IMR-90 (cell line): ENCODE measurements around the gene BCAS3. TPM values are rescaled to one million over a fixed set of nuclear protein-coding genes. Genes with fewer than 3 reads are reported as not detected.
A peak's percentile ranks its signal among the peaks of the same experiment; 100 is the strongest.

ENCODE experiments used
- ATAC-seq: fragments of 200-7000 bp; cut with Tn5 transposase; 2 replicates; pipeline ENCODE4 v1.9.1; 2020; ENCODE audit warnings: low read depth, mild to moderate bottlenecking, moderate library complexity
- BruUV-seq: library from RNA; stranded (reverse); fragments of 400-500 nt; replicated peaks from 2 replicates; lab custom pipeline; 2021; lab: Mats Ljungman, UMichigan
- CTCF ChIA-PET: fragments of 300-600 bp; formaldehyde crosslinking; extraction: SDS; loops from one replicate; lab custom pipeline; 2021; ENCODE audit warnings: antibody characterized with exemption; lab: Yijun Ruan, JAX
- POLR2A ChIA-PET: fragments of 300-600 bp; sonication (Branson Sonifier 250); formaldehyde crosslinking; loops from one replicate; lab custom pipeline; 2022; ENCODE audit warnings: antibody characterized with exemption; ENCODE audit not compliant: unreplicated experiment; lab: Charles Lee
- DNase-seq: peaks from one replicate; pipeline ENCODE4 v3.0.0; 2013
- H2AFZ ChIP-seq: replicated peaks from 2 replicates; pipeline ENCODE3; 2013; ENCODE audit warnings: low read length, mild to moderate bottlenecking; ENCODE audit not compliant: poor library complexity
- H2AK5ac ChIP-seq: 2 replicates; pipeline ENCODE4 v1.6.1; 2013; ENCODE audit warnings: low read depth, low read length, inconsistent platforms
- H2AK9ac ChIP-seq: replicated peaks from 2 replicates; pipeline ENCODE3; 2013; ENCODE audit warnings: mild to moderate bottlenecking, low read depth, low read length, moderate library complexity; ENCODE audit not compliant: poor library complexity
- H2BK120ac ChIP-seq: 2 replicates; pipeline ENCODE4 v1.6.1; 2013; ENCODE audit warnings: low read depth, low read length, inconsistent platforms
- H2BK15ac ChIP-seq: 3 replicates; pipeline ENCODE4 v1.6.1; 2013; ENCODE audit warnings: low read depth, low read length, inconsistent platforms
- H2BK20ac ChIP-seq: 2 replicates; pipeline ENCODE4 v1.6.1; 2013; ENCODE audit warnings: low read depth, mild to moderate bottlenecking, inconsistent platforms, low read length, moderate library complexity
- H2BK5ac ChIP-seq: 2 replicates; pipeline ENCODE4 v1.6.1; 2013; ENCODE audit warnings: mild to moderate bottlenecking, low read depth, low read length, inconsistent platforms; ENCODE audit not compliant: poor library complexity, severe bottlenecking
- H3K14ac ChIP-seq: replicated peaks from 2 replicates; pipeline ENCODE4 v1.6.1; 2013; ENCODE audit warnings: low read depth, low read length, inconsistent platforms
- H3K18ac ChIP-seq: 2 replicates; pipeline ENCODE4 v1.6.1; 2013; ENCODE audit warnings: low read depth, low read length, control low read depth
- H3K23ac ChIP-seq: 2 replicates; pipeline ENCODE4 v1.6.1; 2013; ENCODE audit warnings: low read depth, low read length, inconsistent platforms
- H3K27ac ChIP-seq: 2 replicates; pipeline ENCODE4 v1.5.1; 2013; ENCODE audit warnings: mild to moderate bottlenecking, control low read depth, low read length; ENCODE audit not compliant: insufficient read depth
- H3K27me3 ChIP-seq: 2 replicates; pipeline ENCODE4 v1.6.1; 2013; ENCODE audit warnings: low read length; ENCODE audit not compliant: control insufficient read depth, insufficient read depth
- H3K36me3 ChIP-seq: 2 replicates; pipeline ENCODE4 v1.6.1; 2013; ENCODE audit warnings: low read length, mixed read lengths; ENCODE audit not compliant: control insufficient read depth, insufficient read depth
- H3K4ac ChIP-seq: 2 replicates; pipeline ENCODE4 v1.6.1; 2013; ENCODE audit warnings: low read depth, low read length, inconsistent platforms
- H3K4me1 ChIP-seq: 2 replicates; pipeline ENCODE4 v1.6.1; 2013; ENCODE audit warnings: low read length, mixed read lengths; ENCODE audit not compliant: control insufficient read depth, insufficient read depth
- H3K4me2 ChIP-seq: 2 replicates; pipeline ENCODE4 v1.6.1; 2013; ENCODE audit warnings: low read depth, mild to moderate bottlenecking, control low read depth, low read length, moderate library complexity
- H3K4me3 ChIP-seq: 2 replicates; pipeline ENCODE4 v1.5.1; 2013; ENCODE audit warnings: low read depth, mild to moderate bottlenecking, control low read depth, low read length, moderate library complexity; ENCODE audit not compliant: insufficient read depth
- H3K56ac ChIP-seq: 2 replicates; pipeline ENCODE4 v1.6.1; 2013; ENCODE audit warnings: low read length, inconsistent platforms; ENCODE audit not compliant: insufficient read depth; ENCODE audit errors: extremely low read depth
- H3K79me1 ChIP-seq, 2 experiments: 2 replicates each; pipeline ENCODE4 v1.6.1; 2013; ENCODE audit warnings: low read length in 2 of 2, inconsistent platforms in 1 of 2, low read depth in 1 of 2
- H3K9ac ChIP-seq: 2 replicates; pipeline ENCODE4 v1.6.1; 2013; ENCODE audit warnings: low read depth, low read length, control low read depth
- H3K9me1 ChIP-seq: 2 replicates; pipeline ENCODE4 v1.6.1; 2013; ENCODE audit warnings: low read length, inconsistent platforms; ENCODE audit not compliant: insufficient read depth
- H3K9me3 ChIP-seq: 2 replicates; pipeline ENCODE4 v1.6.1; 2013; ENCODE audit warnings: low read length; ENCODE audit not compliant: control insufficient read depth, insufficient read depth
- H4K20me1 ChIP-seq: 2 replicates; pipeline ENCODE4 v1.6.1; 2013; ENCODE audit warnings: low read length, inconsistent platforms; ENCODE audit not compliant: insufficient read depth
- H4K5ac ChIP-seq: 2 replicates; pipeline ENCODE4 v1.6.1; 2013; ENCODE audit warnings: mild to moderate bottlenecking, low read depth, low read length, control low read depth
- H4K8ac ChIP-seq, 2 experiments: 2 replicates each; pipeline ENCODE4 v1.6.1; 2013; ENCODE audit warnings: low read depth in 2 of 2, low read length in 2 of 2, control low read depth in 1 of 2, inconsistent platforms in 1 of 2
- H4K91ac ChIP-seq: 2 replicates; pipeline ENCODE4 v1.6.1; 2013; ENCODE audit warnings: low read depth, low read length, inconsistent platforms; ENCODE audit not compliant: insufficient read depth
- BHLHE40 ChIP-seq: fragments of 150-350 bp; IDR thresholded peaks from 2 replicates; pipeline ENCODE4 v1.6.1; 2016; ENCODE audit warnings: mild to moderate bottlenecking, low read depth, low read length
- CEBPB ChIP-seq: IDR thresholded peaks from 2 replicates; pipeline ENCODE4 v1.6.1; 2012; ENCODE audit warnings: low read depth, low read length, improper control_type of control experiment
- ELK1 ChIP-seq: fragments of 150-350 bp; IDR thresholded peaks from 2 replicates; pipeline ENCODE4 v1.6.1; 2016; ENCODE audit warnings: low read depth, mild to moderate bottlenecking, low read length, moderate library complexity, borderline replicate concordance
- MAZ ChIP-seq: IDR thresholded peaks from 2 replicates; pipeline ENCODE4 v1.6.1; 2012; ENCODE audit warnings: low read depth, mild to moderate bottlenecking, low read length, improper control_type of control experiment, moderate library complexity, borderline replicate concordance
- POLR2A ChIP-seq: IDR thresholded peaks from 2 replicates; pipeline ENCODE4 v1.6.1; 2012; ENCODE audit warnings: mild to moderate bottlenecking, low read depth, low read length
- RAD21 ChIP-seq: IDR thresholded peaks from 2 replicates; pipeline ENCODE4 v1.6.1; 2012; ENCODE audit warnings: low read length, improper control_type of control experiment
- RCOR1 ChIP-seq: IDR thresholded peaks from 2 replicates; pipeline ENCODE4 v1.6.1; 2012; ENCODE audit warnings: mild to moderate bottlenecking, low read length, improper control_type of control experiment; ENCODE audit not compliant: insufficient replicate concordance
- RFX5 ChIP-seq: IDR thresholded peaks from 2 replicates; pipeline ENCODE4 v1.8.0; 2012; ENCODE audit warnings: low read depth, mild to moderate bottlenecking, low read length, moderate library complexity
- WGBS, 2 experiments: methylation state at CpG; one replicate each; pipeline versions ENCODE4 v1.1.5 to v1.1.7; 2013; ENCODE audit warnings: missing lambda C conversion rate in 2 of 2; ENCODE audit not compliant: insufficient read length in 1 of 2; ENCODE audit errors: extremely low coverage in 2 of 2; 5-methylcytosine and 5-hydroxymethylcytosine counted together
- dilution Hi-C: fragments of 300-500 bp; cut with HindIII; formaldehyde crosslinking; loops from one replicate; pipeline ENCODE4 v1.14.3; 2018; ENCODE audit warnings: low sequenced_read_pairs; ENCODE audit not compliant: unreplicated experiment
- in situ Hi-C: fragments of 300-500 bp; cut with MboI; formaldehyde crosslinking; loops from 3 replicates; pipeline ENCODE4 v1.14.3; 2019; ENCODE audit warnings: low sequenced_read_pairs, inconsistent platforms, mixed read lengths
- intact Hi-C: fragments of 100-400 bp; cut with micrococcal nuclease; formaldehyde crosslinking; loops from 2 replicates; pipeline ENCODE4 v1.10.0; 2022
- polyA plus RNA-seq, 3 experiments: library from polyadenylated mRNA; depleted of rRNA; stranded (reverse); fragments of >200 nt; gene quantifications; 2 replicates each; pipeline ENCODE4 v1.2.3, GENCODE V29; 2012; ENCODE audit warnings: low replicate concordance in 1 of 3
- total RNA-seq: library from RNA; depleted of rRNA; stranded (reverse); fragments of >200 nt; gene quantifications from 2 replicates; pipeline ENCODE4 v1.2.3, GENCODE V29; 2012

The BCAS3 gene
- total and polyA plus RNA-seq, 2 of the 4 experiments (the other 2 are of a cell fraction): 6.3 to 27.1 TPM

- Histone ChIP-seq H2AK9ac (no peak overlapping the region), H2AK5ac (peak overlapping the region; percentile 94), H2BK15ac (peak overlapping the region; percentile 92; the same call in 2 of the 3 replicates), H4K5ac (no peak overlapping the region), H4K91ac (peak overlapping the region; percentile 73), H4K8ac (peak overlapping the region in 1 of 2 experiments; percentile 73; a peak in 2 of 4 replicates), H2BK5ac (peak overlapping the region; percentile 11), H3K18ac (peak overlapping the region; percentile 7; the same call in 1 of the 2 replicates), H4K20me1 (no peaks in the 10 kb centered on the region), H3K4ac (peak overlapping the region; percentile 83), H3K9me1 (peaks cover 22% of the 10 kb centered on the region), H3K4me2 (no peak overlapping the region), H3K4me3 (no peak overlapping the region), H3K9ac (no peak overlapping the region), H3K36me3 (no peaks in the 10 kb centered on the region), H3K4me1 (peaks cover 22% of the 10 kb centered on the region), H3K23ac (0 out of 2 replicates have a peak overlapping the region, but pooled peaks have one; percentile 77), H3K27ac (no peak overlapping the region), H3K79me1 (peaks cover 0 to 12% of the 10 kb centered on the region in 2 experiments; a peak in 2 of 4 replicates), H2AFZ (no peak overlapping the region), H3K56ac (no peak overlapping the region), H3K27me3 (no peaks in the 10 kb centered on the region), H2BK120ac (peak overlapping the region; percentile 91), H2BK20ac (peak overlapping the region; percentile 93), H3K14ac (peak overlapping the region; percentile 85), H3K9me3 (no peaks in the 10 kb centered on the region)
- ChIA-PET POLR2A (interaction anchor here (0.5 to 0.6 kb wide), 2 partner anchors 114 to 252 kb away, joined by 3 read pairs; no protein-coding TSS in a partner anchor), CTCF (interaction anchor here (0.6 to 1.2 kb wide), 2 partner anchors 8 to 168 kb away, joined by 3 to 4 read pairs; no protein-coding TSS in a partner anchor)
- intact Hi-C loops (no loop called here), dilution Hi-C loops (no loop called here), in situ Hi-C loops (no loop called here)
- DNase-seq: no peak
- no TSS peak for BruUV-seq
- TF ChIP-seq CEBPB (no peak), RFX5 (no peak), RCOR1 (no peak), POLR2A (no peak), ELK1 (no peak), RAD21 (no peak), MAZ (peak; percentile 23; the same call in 1 of the 2 replicates), BHLHE40 (no peak)
- no peak for ATAC-seq
- 83% methylated on average over 1 of the region's 4 CpGs; no CpG with 5 or more reads in 1 of the 2 experiments for WGBS, 2 experiments
Observed at GRCh38 chr17:61322325-61323002, 644.8 kb downstream of the BCAS3 start.
